Neuronal stem cell (in vitro differentiated cells): Measurements from ENCODE around the gene SORCS2.

Experiments
- DNase-seq: peaks from one replicate; pipeline ENCODE4 v3.0.0-alpha.2; 2013; ENCODE audit warnings: low spot score
- H2AFZ ChIP-seq: one replicate; pipeline ENCODE4 v1.6.1; 2013; ENCODE audit warnings: mild to moderate bottlenecking, low read length, inconsistent platforms
- H2AK5ac ChIP-seq: 2 replicates; pipeline ENCODE4 v1.6.1; 2013; ENCODE audit warnings: low read depth, mild to moderate bottlenecking, inconsistent platforms, low read length, moderate library complexity, mixed read lengths
- H2BK120ac ChIP-seq: 2 replicates; pipeline ENCODE4 v1.6.1; 2013; ENCODE audit warnings: low read depth, mild to moderate bottlenecking, inconsistent platforms, low read length, moderate library complexity, mixed read lengths
- H2BK12ac ChIP-seq: one replicate; pipeline ENCODE4 v1.6.1; 2013; ENCODE audit warnings: low read length, inconsistent platforms
- H2BK15ac ChIP-seq: 2 replicates; pipeline ENCODE4 v1.6.1; 2013; ENCODE audit warnings: mild to moderate bottlenecking, low read length, inconsistent platforms, mixed read lengths
- H2BK5ac ChIP-seq: one replicate; pipeline ENCODE4 v1.6.1; 2013; ENCODE audit warnings: inconsistent platforms, mild to moderate bottlenecking, low read length, moderate library complexity
- H3K14ac ChIP-seq: one replicate; pipeline ENCODE4 v1.6.1; 2013; ENCODE audit warnings: low read length, inconsistent platforms
- H3K18ac ChIP-seq: 2 replicates; pipeline ENCODE4 v1.6.1; 2013; ENCODE audit warnings: low read length, inconsistent platforms
- H3K23ac ChIP-seq: 2 replicates; pipeline ENCODE4 v1.6.1; 2013; ENCODE audit warnings: low read depth, mild to moderate bottlenecking, mixed read lengths, low read length, inconsistent platforms; ENCODE audit not compliant: poor library complexity
- H3K27ac ChIP-seq: replicated peaks from 3 replicates; pipeline ENCODE4 v1.5.1; 2013; ENCODE audit warnings: low read length, inconsistent platforms
- H3K27me3 ChIP-seq, 3 experiments: 2 replicates each; pipeline ENCODE4 v1.6.1; 2013; ENCODE audit warnings: low read length in 3 of 3, mild to moderate bottlenecking in 2 of 3, inconsistent platforms in 1 of 3, low read depth in 1 of 3, mixed read lengths in 1 of 3, moderate library complexity in 1 of 3; ENCODE audit not compliant: control insufficient read depth in 3 of 3, insufficient read depth in 3 of 3
- H3K36me3 ChIP-seq, 2 donors: replicated peaks in 1 of 2; 2 replicates each; pipeline ENCODE4 v1.6.1; 2013; ENCODE audit warnings: low read length in 2 of 2; ENCODE audit not compliant: control insufficient read depth in 2 of 2, insufficient read depth in 2 of 2
- H3K4ac ChIP-seq: 2 replicates; pipeline ENCODE4 v1.6.1; 2013; ENCODE audit warnings: inconsistent platforms, mild to moderate bottlenecking, low read length, moderate library complexity
- H3K4me1 ChIP-seq, 2 donors: 1 replicate in 1 of 2; 2 replicates in 1 of 2; pipeline ENCODE4 v1.6.1; 2013; ENCODE audit warnings: low read length in 2 of 2, low read depth in 1 of 2; ENCODE audit not compliant: control insufficient read depth in 2 of 2, insufficient read depth in 1 of 2
- H3K4me2 ChIP-seq: one replicate; pipeline ENCODE4 v1.6.1; 2013; ENCODE audit warnings: mild to moderate bottlenecking, low read length, inconsistent platforms; ENCODE audit not compliant: insufficient read depth, poor library complexity, severe bottlenecking
- H3K4me3 ChIP-seq, 2 donors: 2 replicates each; pipeline ENCODE4 v1.5.1; 2013; ENCODE audit warnings: low read length in 2 of 2, mild to moderate bottlenecking in 2 of 2, inconsistent platforms in 1 of 2, moderate library complexity in 1 of 2
- H3K79me1 ChIP-seq: one replicate; pipeline ENCODE4 v1.6.1; 2013; ENCODE audit warnings: low read depth, mild to moderate bottlenecking, inconsistent platforms, low read length, moderate library complexity
- H3K9ac ChIP-seq: one replicate; pipeline ENCODE4 v1.6.1; 2013; ENCODE audit warnings: mild to moderate bottlenecking, low read depth, low read length, inconsistent platforms; ENCODE audit not compliant: poor library complexity
- H3K9me3 ChIP-seq, 2 donors: replicated peaks in 1 of 2; 2 replicates each; pipeline versions ENCODE3 to v1.6.1; 2013; ENCODE audit warnings: low read length in 2 of 2, mild to moderate bottlenecking in 2 of 2, inconsistent platforms in 1 of 2, low read depth in 1 of 2, mixed read lengths in 1 of 2, moderate library complexity in 1 of 2; ENCODE audit not compliant: control insufficient read depth in 2 of 2, insufficient read depth in 1 of 2
- H4K8ac ChIP-seq: one replicate; pipeline ENCODE4 v1.6.1; 2013; ENCODE audit warnings: low read depth, mild to moderate bottlenecking, inconsistent platforms, low read length, moderate library complexity
- H4K91ac ChIP-seq: one replicate; pipeline ENCODE4 v1.6.1; 2013; ENCODE audit warnings: low read length, low read depth, mild to moderate bottlenecking, inconsistent platforms; ENCODE audit not compliant: poor library complexity
- WGBS, 2 donors: extraction: QIAGEN DNeasy Blood & Tissue Kit; methylation state at CpG; one replicate each; pipeline ENCODE4 v1.1.7; 2013; ENCODE audit warnings: missing lambda C conversion rate in 2 of 2, mixed read lengths in 1 of 2; ENCODE audit not compliant: insufficient read length in 2 of 2, insufficient replicate concordance in 1 of 2; ENCODE audit errors: extremely low coverage in 2 of 2; 5-methylcytosine and 5-hydroxymethylcytosine counted together

The SORCS2 gene

DNA sequence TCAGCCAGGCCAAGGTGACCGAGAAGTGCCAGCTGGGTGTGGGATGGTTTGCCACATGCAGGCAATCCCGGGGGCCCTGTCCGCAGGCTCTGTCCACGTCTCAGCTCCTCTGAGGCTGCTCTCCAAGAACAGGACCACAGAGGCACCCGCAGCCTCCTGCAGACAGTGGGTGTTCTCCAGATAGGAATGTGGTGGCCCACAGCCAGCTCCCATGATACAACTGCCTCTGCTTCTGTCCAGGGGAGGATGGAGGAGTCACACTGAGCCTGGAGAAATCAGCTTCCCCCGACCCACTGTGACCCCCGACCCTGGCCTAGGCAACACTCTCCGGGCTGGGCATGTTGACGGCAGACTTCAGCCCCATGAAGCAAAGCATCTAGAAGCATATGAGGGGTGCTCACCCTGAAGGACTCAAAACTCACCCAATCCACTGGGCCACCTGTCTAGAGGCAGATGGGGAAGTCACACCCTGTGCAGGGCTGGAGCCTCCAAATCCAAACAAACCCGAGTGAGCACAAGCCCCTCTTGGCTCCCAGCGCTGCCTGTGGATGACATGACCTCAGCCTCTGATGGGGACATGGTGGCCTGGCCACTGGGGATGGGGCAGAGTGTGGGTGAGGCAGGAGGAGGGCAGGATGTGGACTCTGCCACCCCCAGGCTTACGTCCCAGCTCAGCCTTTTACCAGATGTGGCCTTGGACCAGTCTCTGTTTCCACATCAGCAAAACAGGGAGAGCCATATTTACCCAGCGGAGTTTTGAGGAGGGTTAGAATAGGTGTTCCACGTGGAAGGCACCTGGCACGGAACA is 140.1 kb downstream of the SORCS2 start:
- Histone ChIP-seq H3K27ac (no peak overlapping the region), H2BK5ac (no peak overlapping the region), H2BK12ac (peak overlapping the region; percentile 60), H4K91ac (no peak overlapping the region), H3K4me2 (no peak overlapping the region), H3K18ac (peak overlapping the region; percentile 55), H3K4ac (no peak overlapping the region), H3K14ac (no peak overlapping the region), H2BK15ac (no peak overlapping the region), H3K9ac (no peak overlapping the region), H3K23ac (no peak overlapping the region), H3K79me1 (peaks cover 3% of the 10 kb centered on the region), H3K9me3 (no peaks in the 10 kb centered on the region), H2AFZ (no peak overlapping the region), H3K4me3 (no peak overlapping the region), H4K8ac (no peak overlapping the region), H3K4me1 (peaks cover 0 to 24% of the 10 kb centered on the region in 2 donors), H3K36me3 (no peaks in the 10 kb centered on the region), H2BK120ac (peak overlapping the region; percentile 35), H3K27me3 (peaks cover 0 to 5% (median 0%) of the 10 kb centered on the region in 3 experiments), H2AK5ac (peak overlapping the region; percentile 23)
- WGBS, 2 donors, result no CpG with 5 or more reads among the region's 15 CpGs
- DNase-seq, result no peak

GRCh38 chr4:7333024-7333780 is 140.9 kb downstream of the SORCS2 start:
- no peak overlapping the region for H4K8ac ChIP-seq
- H3K4me1 ChIP-seq, result peaks cover 0 to 24% of the 10 kb centered on the region in 2 donors
- H3K27me3 ChIP-seq, result peaks cover 0 to 5% (median 0%) of the 10 kb centered on the region in 3 experiments
- H3K14ac ChIP-seq, result no peak overlapping the region
- no peak overlapping the region for H2BK120ac ChIP-seq
- H3K23ac ChIP-seq, result no peak overlapping the region
- H3K36me3 ChIP-seq, result no peaks in the 10 kb centered on the region
- no peak for DNase-seq
- no peak overlapping the region for H3K9ac ChIP-seq
- peak overlapping the region; percentile 14 for H2BK15ac ChIP-seq
- no peak overlapping the region for H2BK5ac ChIP-seq
- H3K4me3 ChIP-seq, result no peak overlapping the region
- H3K9me3 ChIP-seq, result no peaks in the 10 kb centered on the region
- no peak overlapping the region for H3K4ac ChIP-seq
- H3K79me1 ChIP-seq, result peaks cover 3% of the 10 kb centered on the region
- H3K27ac ChIP-seq, result no peak overlapping the region
- peak overlapping the region; percentile 24 for H2BK12ac ChIP-seq
- H3K18ac ChIP-seq, result peak overlapping the region; percentile 20
- H2AFZ ChIP-seq, result no peak overlapping the region
- no peak overlapping the region for H3K4me2 ChIP-seq
- H4K91ac ChIP-seq, result no peak overlapping the region
- peak overlapping the region; percentile 96 for H2AK5ac ChIP-seq
- no CpG with 5 or more reads among the region's 16 CpGs for WGBS, 2 donors

DNA sequence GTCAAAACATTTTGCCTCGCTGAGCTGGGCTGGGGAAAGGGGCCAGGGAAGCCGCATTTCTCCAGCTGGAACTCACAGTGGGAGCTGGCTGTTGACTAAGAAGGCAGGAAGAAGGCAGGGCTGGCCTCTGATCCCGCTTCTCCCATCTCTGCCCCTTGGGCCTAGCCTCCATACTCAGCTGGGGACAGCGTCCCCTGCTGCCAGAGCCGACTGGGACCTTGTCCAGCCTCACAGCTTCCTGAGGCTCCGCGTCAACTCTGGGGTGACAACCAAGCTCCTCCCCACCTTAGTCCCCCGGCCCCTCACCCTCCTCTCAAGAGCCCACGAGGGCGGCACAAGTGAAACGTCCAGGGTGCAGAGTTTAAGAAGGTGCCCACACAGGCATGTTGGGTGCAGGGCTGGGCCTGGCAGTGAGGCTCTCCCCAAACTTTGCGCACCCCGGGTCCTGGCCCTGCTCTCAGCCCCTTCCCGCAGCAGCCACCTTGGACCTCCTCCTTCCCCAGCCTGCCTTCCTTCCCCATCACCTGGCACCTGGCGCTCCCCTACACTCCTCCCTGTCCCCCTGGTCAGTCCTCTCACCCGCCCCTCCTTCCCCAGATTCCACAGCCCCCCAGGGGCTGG is 141.6 kb downstream of the SORCS2 start:
- Histone ChIP-seq H3K23ac (no peak overlapping the region), H3K14ac (peak overlapping the region; percentile 9), H3K9ac (no peak overlapping the region), H3K79me1 (peaks cover 3% of the 10 kb centered on the region), H2BK120ac (no peak overlapping the region), H3K4me1 (peaks cover 0 to 24% of the 10 kb centered on the region in 2 donors), H2AFZ (no peak overlapping the region), H3K27me3 (peaks cover 0 to 5% (median 0%) of the 10 kb centered on the region in 3 experiments), H2BK12ac (no peak overlapping the region), H3K18ac (peak overlapping the region; percentile 72), H4K91ac (no peak overlapping the region), H3K4me2 (no peak overlapping the region), H2AK5ac (peak overlapping the region; percentile 96), H4K8ac (no peak overlapping the region), H2BK5ac (no peak overlapping the region), H2BK15ac (peak overlapping the region; percentile 14), H3K36me3 (no peaks in the 10 kb centered on the region), H3K4ac (no peak overlapping the region), H3K9me3 (no peaks in the 10 kb centered on the region), H3K4me3 (no peak overlapping the region), H3K27ac (no peak overlapping the region)
- DNase-seq, result no peak
- no CpG with 5 or more reads among the region's 16 CpGs for WGBS, 2 donors
